Spleen (tissue), 11 donors: ENCODE data around the gene USP32. TPM values are rescaled to one million over a fixed set of nuclear protein-coding genes. Genes with fewer than 3 reads are reported as not detected.

ENCODE experiments used
- DNase-seq: peaks from one replicate; pipeline ENCODE4 v3.0.0-alpha.2; 2020
- H3K27ac ChIP-seq, 8 donors: fragments of 200-600 bp; sonication (generic) in 7 of 8; 1 replicate in 4 of 8; 2 replicates in 4 of 8; pipeline versions ENCODE4 v1.5.0 to v1.8.0; 2016 to 2021; ENCODE audit warnings: inconsistent platforms in 4 of 8, mild to moderate bottlenecking in 4 of 8, moderate library complexity in 1 of 8
- H3K27me3 ChIP-seq, 7 donors: fragments of 200-600 bp; sonication (generic) in 6 of 7; replicated peaks in 1 of 7; 1 replicate in 4 of 7; 2 replicates in 3 of 7; pipeline versions ENCODE4 v1.5.0 to v1.8.0; 2016 to 2021; ENCODE audit warnings: inconsistent platforms in 3 of 7, mild to moderate bottlenecking in 1 of 7
- H3K36me3 ChIP-seq, 6 donors: fragments of 200-600 bp; sonication (generic) in 5 of 6; 1 replicate in 4 of 6; 2 replicates in 2 of 6; pipeline versions ENCODE4 v1.5.0 to v1.8.0; 2016 to 2021; ENCODE audit warnings: inconsistent platforms in 2 of 6
- H3K4me1 ChIP-seq, 6 donors: fragments of 200-600 bp; sonication (generic) in 5 of 6; 1 replicate in 3 of 6; 2 replicates in 3 of 6; pipeline versions ENCODE4 v1.5.0 to v1.8.0; 2016 to 2021; ENCODE audit warnings: inconsistent platforms in 3 of 6
- H3K4me3 ChIP-seq, 8 donors: fragments of 200-600 bp; sonication (generic) in 7 of 8; 1 replicate in 4 of 8; 2 replicates in 4 of 8; pipeline versions ENCODE4 v1.5.0 to v1.8.0; 2016 to 2021; ENCODE audit warnings: inconsistent platforms in 4 of 8, mild to moderate bottlenecking in 4 of 8, moderate library complexity in 2 of 8
- H3K9me3 ChIP-seq, 8 donors: fragments of 200-600 bp; sonication (generic) in 7 of 8; 1 replicate in 4 of 8; 2 replicates in 4 of 8; pipeline versions ENCODE4 v1.5.0 to v1.8.0; 2016 to 2021; ENCODE audit warnings: inconsistent platforms in 4 of 8
- CTCF ChIP-seq, 11 experiments: fragments of 200-600 bp in 7 of 11; fragments of 450-650 bp in 4 of 11; sonication (generic) in 4 of 11; IDR thresholded peaks in 8 of 11; conservative IDR thresholded peaks in 3 of 11; 1 replicate in 7 of 11; 2 replicates in 4 of 11; pipeline versions ENCODE4 v1.4.0 to v1.8.0; 2016 to 2021; ENCODE audit warnings: antibody characterized with exemption in 11 of 11, inconsistent platforms in 4 of 11, mild to moderate bottlenecking in 1 of 11
- POLR2A ChIP-seq, 3 donors: fragments of 450-650 bp; IDR thresholded peaks; one replicate each; pipeline ENCODE4 v1.5.1; 2017; ENCODE audit warnings: antibody characterized with exemption in 3 of 3, mild to moderate bottlenecking in 1 of 3
- POLR2AphosphoS5 ChIP-seq, 3 donors: sonication (generic); formaldehyde crosslinking; IDR thresholded peaks; one replicate each; pipeline ENCODE4 v1.5.1; 2017; ENCODE audit warnings: antibody characterized with exemption in 3 of 3
- WGBS, 5 donors: extraction: QIAGEN DNeasy Blood & Tissue Kit in 3 of 5; methylation state at CpG; one replicate each; pipeline versions ENCODE4 v1.1.5 to v1.1.7; 2013 to 2018; 5-methylcytosine and 5-hydroxymethylcytosine counted together
- intact Hi-C: fragments of 100-400 bp; cut with DNase I; formaldehyde crosslinking; loops from one replicate; pipeline ENCODE4 v1.15.0; 2023; ENCODE audit warnings: low total_unique reads
- polyA plus RNA-seq, 3 donors: library from polyadenylated mRNA; stranded (reverse); fragments of 200-250 nt; gene quantifications; one replicate each; pipeline ENCODE4 v1.2.1, GENCODE V29; 2013
- total RNA-seq, 7 donors: library from RNA; depleted of rRNA in 3 of 7; stranded (reverse); fragments of >200 nt in 3 of 7; fragmentation: NEBNext Ultra II Directional in 4 of 7; extraction: Animal tissue kit (Norgen Biotek cat#: 25700) in 4 of 7; gene quantifications; one replicate each; pipeline versions ENCODE4 v1.1.0 to v1.2.1, GENCODE V29; 2016 to 2021
- donor health status: healthy with polysubstance abuse.
- donor health status: DM: no; HTN: no; CAD: no; lungs with moderate emphysema.
- donor health status: DM: no; HTN: no; CAD: no.
- donor health status: Bipolar disorder and iron deficiency.
- donor health status: healthy.
- donor health status: DM: no; HTN: no; CAD: no.
- donor health status: DM: yes; HTN: yes; CAD: no.

USP32 gene
- total and polyA plus RNA-seq, 10 donors = 7.3 to 115 (median 79.8) TPM

GRCh38 chr17:60416368-60416925, 24.5 kb upstream of the USP32 start:
- no peaks in the 10 kb centered on the region for H3K9me3 ChIP-seq
- no peak overlapping the region for H3K27ac ChIP-seq
- intact Hi-C loops = no loop called here
- 91 to 98% (median 93%) methylated on average over 2 of the region's 2 CpGs for WGBS, 5 donors
- H3K27me3 ChIP-seq = no peaks in the 10 kb centered on the region
- no peak for TF ChIP-seq POLR2AphosphoS5 (IDR thresholded peaks at IDR 0.05)
- H3K4me3 ChIP-seq = no peak overlapping the region
- no peak for DNase-seq
- H3K4me1 ChIP-seq = peaks cover 0 to 10% (median 6%) of the 10 kb centered on the region in 6 donors
- no peaks in the 10 kb centered on the region for H3K36me3 ChIP-seq

GRCh38 chr17:60415146-60415545, 23.2 kb upstream of the USP32 start:
- Histone ChIP-seq H3K27me3 (no peaks in the 10 kb centered on the region), H3K27ac (no peak overlapping the region), H3K4me3 (no peak overlapping the region), H3K36me3 (no peaks in the 10 kb centered on the region), H3K4me1 (no peaks in the 10 kb centered on the region), H3K9me3 (no peaks in the 10 kb centered on the region)
- no peak for DNase-seq
- intact Hi-C loops = no loop called here
- TF ChIP-seq POLR2AphosphoS5 (IDR thresholded peaks at IDR 0.05) (no peak), CTCF (IDR thresholded peaks at IDR 0.05 in 8 of 11, conservative IDR thresholded peaks at IDR 0.05 in 3 of 11) (no peak), POLR2A (IDR thresholded peaks at IDR 0.05) (no peak)
- 95 to 100% (median 95%) methylated on average over 1 of the region's 1 CpG for WGBS, 5 donors

GRCh38 chr17:60412701-60413100, 20.8 kb upstream of the USP32 start:
- intact Hi-C loops = no loop called here
- Histone ChIP-seq H3K4me1 (no peaks in the 10 kb centered on the region), H3K4me3 (no peak overlapping the region), H3K9me3 (no peaks in the 10 kb centered on the region), H3K27me3 (no peaks in the 10 kb centered on the region), H3K36me3 (no peaks in the 10 kb centered on the region), H3K27ac (no peak overlapping the region)
- TF ChIP-seq CTCF (IDR thresholded peaks at IDR 0.05 in 8 of 11, conservative IDR thresholded peaks at IDR 0.05 in 3 of 11) = no peak
- TF ChIP-seq POLR2A (IDR thresholded peaks at IDR 0.05) = no peak
- TF ChIP-seq POLR2AphosphoS5 (IDR thresholded peaks at IDR 0.05) = no peak
- DNase-seq = no peak
- 66 to 96% (median 89%) methylated on average over 3 of the region's 3 CpGs for WGBS, 5 donors

GRCh38 chr17:60410001-60410400, 18.1 kb upstream of the USP32 start:
- no peak for DNase-seq
- H3K36me3 ChIP-seq = no peaks in the 10 kb centered on the region
- TF ChIP-seq CTCF (IDR thresholded peaks at IDR 0.05 in 8 of 11, conservative IDR thresholded peaks at IDR 0.05 in 3 of 11) = no peak
- no peak for TF ChIP-seq POLR2A (IDR thresholded peaks at IDR 0.05)
- TF ChIP-seq POLR2AphosphoS5 (IDR thresholded peaks at IDR 0.05) = no peak
- H3K27ac ChIP-seq = no peak overlapping the region
- H3K9me3 ChIP-seq = no peaks in the 10 kb centered on the region
- H3K4me1 ChIP-seq = no peaks in the 10 kb centered on the region
- intact Hi-C loops = no loop called here
- no peaks in the 10 kb centered on the region for H3K27me3 ChIP-seq
- 90 to 98% (median 95%) methylated on average over 4 of the region's 4 CpGs for WGBS, 5 donors
- H3K4me3 ChIP-seq = no peak overlapping the region

GRCh38 chr17:60406887-60407286, 15.0 kb upstream of the USP32 start:
- Histone ChIP-seq H3K9me3 (no peaks in the 10 kb centered on the region), H3K4me1 (peaks cover 0 to 8% (median 0%) of the 10 kb centered on the region in 6 donors), H3K4me3 (no peak overlapping the region), H3K36me3 (no peaks in the 10 kb centered on the region), H3K27ac (no peak overlapping the region), H3K27me3 (no peaks in the 10 kb centered on the region)
- 86 to 89% (median 88%) methylated on average over 3 of the region's 3 CpGs for WGBS, 5 donors
- intact Hi-C loops = no loop called here
- TF ChIP-seq CTCF (IDR thresholded peaks at IDR 0.05 in 8 of 11, conservative IDR thresholded peaks at IDR 0.05 in 3 of 11) = no peak
- TF ChIP-seq POLR2A (IDR thresholded peaks at IDR 0.05) = no peak
- TF ChIP-seq POLR2AphosphoS5 (IDR thresholded peaks at IDR 0.05) = no peak
- no peak for DNase-seq
